AG09319 (cell line): ENCODE data around the gene DCLK3.

Experiments
- DNase-seq: peaks from one replicate; pipeline ENCODE4 v3.0.0-alpha.2; 2010; ENCODE audit warnings: low read depth; ENCODE audit errors: extremely low read depth
- TF ChIP-seq, protein P1 (sequence below): IDR thresholded peaks from 2 replicates; pipeline ENCODE4 v1.5.1; 2011; ENCODE audit warnings: low read depth, mild to moderate bottlenecking, inconsistent platforms, low read length, moderate library complexity

The DCLK3 gene

DNA sequence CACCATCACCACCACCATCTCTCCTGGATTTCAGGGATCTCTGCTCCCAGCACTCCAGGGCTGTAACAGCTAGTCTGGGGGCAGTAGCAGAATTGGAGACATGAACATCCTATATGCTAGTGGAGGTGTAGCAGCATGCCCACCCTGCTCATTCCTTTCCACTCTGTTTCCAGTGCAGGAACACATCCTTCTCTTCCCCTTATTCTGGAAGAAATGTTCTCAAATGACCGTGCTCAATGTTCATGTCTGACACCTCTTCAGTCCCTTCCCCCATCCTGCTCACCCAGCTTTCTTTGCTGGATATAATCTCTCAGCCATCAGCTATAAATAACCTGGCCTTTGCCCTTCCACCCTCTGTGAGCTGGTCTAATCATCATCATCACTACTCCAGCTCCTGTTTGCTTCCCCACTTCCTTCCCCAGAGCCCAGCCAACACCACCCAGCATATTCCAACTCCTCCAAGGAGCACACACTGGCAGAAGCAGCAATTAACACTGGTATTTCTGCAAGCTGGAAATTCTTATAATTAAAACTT lies 31.1 kb downstream of the DCLK3 start:
- no peak for DNase-seq
- TF ChIP-seq, protein P1, sequence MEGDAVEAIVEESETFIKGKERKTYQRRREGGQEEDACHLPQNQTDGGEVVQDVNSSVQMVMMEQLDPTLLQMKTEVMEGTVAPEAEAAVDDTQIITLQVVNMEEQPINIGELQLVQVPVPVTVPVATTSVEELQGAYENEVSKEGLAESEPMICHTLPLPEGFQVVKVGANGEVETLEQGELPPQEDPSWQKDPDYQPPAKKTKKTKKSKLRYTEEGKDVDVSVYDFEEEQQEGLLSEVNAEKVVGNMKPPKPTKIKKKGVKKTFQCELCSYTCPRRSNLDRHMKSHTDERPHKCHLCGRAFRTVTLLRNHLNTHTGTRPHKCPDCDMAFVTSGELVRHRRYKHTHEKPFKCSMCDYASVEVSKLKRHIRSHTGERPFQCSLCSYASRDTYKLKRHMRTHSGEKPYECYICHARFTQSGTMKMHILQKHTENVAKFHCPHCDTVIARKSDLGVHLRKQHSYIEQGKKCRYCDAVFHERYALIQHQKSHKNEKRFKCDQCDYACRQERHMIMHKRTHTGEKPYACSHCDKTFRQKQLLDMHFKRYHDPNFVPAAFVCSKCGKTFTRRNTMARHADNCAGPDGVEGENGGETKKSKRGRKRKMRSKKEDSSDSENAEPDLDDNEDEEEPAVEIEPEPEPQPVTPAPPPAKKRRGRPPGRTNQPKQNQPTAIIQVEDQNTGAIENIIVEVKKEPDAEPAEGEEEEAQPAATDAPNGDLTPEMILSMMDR, result no peak

- TF ChIP-seq, protein P1, result no peak
- DNase-seq, result no peak
Observed at GRCh38 chr3:36730966-36731365, 33.4 kb downstream of the DCLK3 start.

DNA sequence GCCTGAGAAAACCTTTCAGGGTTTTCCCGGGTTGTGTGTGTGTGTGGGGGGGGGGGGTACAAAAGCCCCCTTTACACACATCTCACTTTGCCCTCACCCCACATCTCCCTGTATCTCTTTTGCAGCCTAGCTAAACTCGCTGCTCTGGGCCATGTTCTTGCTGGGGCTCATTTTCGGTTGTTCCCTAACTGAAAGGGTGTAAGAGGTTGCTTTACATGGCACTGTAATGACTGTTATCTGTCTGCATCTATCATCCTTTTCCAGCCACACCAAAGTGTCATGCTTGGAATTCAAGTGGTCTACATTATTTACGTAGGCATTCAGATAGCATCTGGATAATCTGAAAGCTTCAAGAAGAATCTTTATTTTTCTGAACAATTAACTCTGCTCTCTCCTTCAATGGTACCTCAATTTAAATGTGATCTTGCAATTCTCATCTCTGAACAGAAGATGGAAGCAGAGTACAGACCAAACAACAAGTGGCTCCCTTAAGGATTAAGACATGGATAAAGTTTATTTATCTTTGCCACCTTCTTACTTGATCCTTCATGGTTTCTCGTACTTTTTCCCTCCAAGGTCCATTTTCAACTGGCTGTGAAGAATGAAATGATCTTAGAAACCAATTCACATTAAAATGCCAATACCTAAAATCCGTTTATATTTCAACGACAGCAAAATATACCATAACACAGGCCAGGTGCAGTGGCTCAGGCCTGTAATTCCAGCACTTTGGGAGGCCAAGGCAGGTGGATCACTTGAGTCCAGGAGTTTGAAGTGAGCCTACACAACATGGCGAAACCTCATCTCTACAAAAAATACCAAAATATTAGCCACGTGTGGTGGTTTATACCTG lies 34.9 kb downstream of the DCLK3 start:
- TF ChIP-seq, protein P1, result peak; percentile 67
- peak; percentile 28 for DNase-seq

DNA sequence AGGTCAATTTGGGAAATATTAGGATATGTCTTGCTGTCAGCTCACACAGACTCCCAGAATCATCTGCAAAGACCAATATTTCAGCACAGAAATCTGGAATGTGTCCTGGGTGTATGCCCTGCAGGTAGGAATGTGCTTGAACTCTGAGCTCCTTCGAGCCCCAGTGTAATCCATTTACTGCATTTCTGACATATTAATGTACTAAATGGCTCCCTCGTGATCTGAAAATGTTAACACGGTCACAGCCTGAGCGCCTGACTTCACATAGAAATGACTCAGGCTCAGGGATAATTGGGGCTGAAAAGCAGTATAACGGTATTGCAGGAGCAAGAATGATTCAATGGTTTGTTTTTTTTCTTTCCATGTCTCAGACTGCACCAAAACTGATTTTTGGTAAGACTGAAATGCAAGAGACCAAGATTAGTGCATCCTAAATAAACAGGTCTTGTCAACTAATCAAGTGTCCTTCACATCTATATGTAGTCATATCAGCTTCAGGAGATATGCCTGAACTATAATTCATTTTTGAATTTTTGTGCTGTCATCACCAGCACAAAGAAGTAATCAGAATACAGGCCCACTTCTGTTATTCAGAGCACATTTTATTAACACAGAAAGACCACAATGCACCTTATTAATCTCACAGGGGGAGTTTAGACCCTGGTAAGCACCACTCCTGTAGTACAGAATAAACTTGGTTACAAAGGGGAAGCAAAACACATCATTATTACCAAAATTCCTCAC lies 49.8 kb downstream of the DCLK3 start:
- DNase-seq, result no peak
- TF ChIP-seq, protein P1, result no peak

DNA sequence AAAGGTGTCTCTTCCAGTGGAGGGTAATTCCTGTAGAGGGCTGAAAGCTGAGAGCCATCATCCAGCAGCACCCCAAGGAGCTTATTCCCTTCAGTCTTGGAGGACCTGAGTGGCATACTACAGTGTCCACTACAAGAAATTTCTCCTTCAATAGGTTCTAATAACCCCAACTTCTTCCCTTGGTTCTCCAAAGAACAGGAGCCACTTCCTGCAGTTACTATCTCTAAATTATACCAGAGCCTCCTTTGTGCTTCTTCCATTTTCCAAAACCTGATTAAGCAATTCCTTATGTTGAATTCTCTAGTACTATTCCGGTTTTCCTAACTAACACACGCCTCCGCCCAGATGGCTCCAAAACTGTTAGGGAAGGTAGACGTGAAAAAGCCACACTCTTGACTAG lies 50.4 kb downstream of the DCLK3 start:
- DNase-seq, result no peak
- TF ChIP-seq, protein P1, result no peak

- TF ChIP-seq, protein P1, result no peak
- no peak for DNase-seq
Observed at GRCh38 chr3:36710606-36711005, 53.7 kb downstream of the DCLK3 start.
